ENCODE data around the gene ISG20.

GRCh38 chr15:88705769-88706165 lies 67.0 kb downstream of the ISG20 start:
- TF ChIP-seq L3MBTL2 (conservative IDR thresholded peaks at IDR 0.05) (no peak), NFRKB (IDR thresholded peaks at IDR 0.05) (no peak), SUZ12 (IDR thresholded peaks at IDR 0.05) (no peak), PKNOX1 (IDR thresholded peaks at IDR 0.05) (no peak), ELF4 (IDR thresholded peaks at IDR 0.05) (no peak), FOXA1 (IDR thresholded peaks at IDR 0.05) (no peak), TARDBP (IDR thresholded peaks at IDR 0.05) (no peak)
